Loucy (cell line): ENCODE data around the gene FLOT1.

ENCODE experiments used
- EZH2phosphoT487 ChIP-seq: fragments of 200-600 bp; IDR thresholded peaks from 2 replicates; pipeline ENCODE4 v1.6.1; 2018; ENCODE audit warnings: antibody characterized with exemption, mild to moderate bottlenecking, moderate library complexity, borderline replicate concordance
- TF ChIP-seq, protein P1 (sequence below): fragments of 200-600 bp; sonication (generic); conservative IDR thresholded peaks from 2 replicates; pipeline ENCODE4 v1.5.1; 2014; ENCODE audit warnings: mild to moderate bottlenecking, antibody characterized with exemption, low read length

DNA sequence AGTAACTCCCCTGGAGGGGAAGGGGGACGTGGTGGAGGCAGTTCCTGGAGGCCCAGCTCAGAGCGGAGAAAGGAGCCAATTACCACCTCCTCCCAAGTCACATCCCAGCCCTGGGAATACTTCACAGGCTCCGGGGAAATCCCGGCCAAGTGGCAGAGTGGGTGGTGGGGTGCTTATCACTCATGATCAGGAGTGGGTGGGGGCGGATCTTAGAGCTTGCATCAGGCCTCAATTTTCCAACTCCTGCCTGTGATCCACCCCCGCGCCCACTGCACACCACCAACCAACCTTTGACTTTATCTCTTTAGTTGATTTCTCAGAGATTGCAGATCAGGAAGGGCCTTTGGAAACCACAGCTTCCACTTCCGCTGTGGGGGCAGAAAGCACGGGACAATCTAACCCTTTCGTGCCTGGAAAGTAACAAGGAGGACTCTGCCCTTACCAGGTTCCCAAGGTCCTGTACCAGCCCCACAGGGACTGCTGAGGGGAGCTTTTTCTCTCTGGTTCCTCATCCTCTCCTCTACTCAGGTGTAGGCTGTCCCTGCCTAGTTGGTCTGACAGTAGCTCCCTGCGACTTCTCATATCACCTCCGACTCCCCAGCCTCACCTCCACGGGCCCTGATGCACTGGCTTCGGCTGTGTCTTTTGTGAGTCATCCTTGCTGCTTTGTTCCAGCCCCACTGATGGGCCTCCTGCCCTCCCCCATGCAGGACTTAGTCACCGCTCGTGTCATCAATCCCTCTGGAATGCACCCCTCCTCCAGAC lies 26.8 kb upstream of the FLOT1 start:
- TF ChIP-seq, protein P1, sequence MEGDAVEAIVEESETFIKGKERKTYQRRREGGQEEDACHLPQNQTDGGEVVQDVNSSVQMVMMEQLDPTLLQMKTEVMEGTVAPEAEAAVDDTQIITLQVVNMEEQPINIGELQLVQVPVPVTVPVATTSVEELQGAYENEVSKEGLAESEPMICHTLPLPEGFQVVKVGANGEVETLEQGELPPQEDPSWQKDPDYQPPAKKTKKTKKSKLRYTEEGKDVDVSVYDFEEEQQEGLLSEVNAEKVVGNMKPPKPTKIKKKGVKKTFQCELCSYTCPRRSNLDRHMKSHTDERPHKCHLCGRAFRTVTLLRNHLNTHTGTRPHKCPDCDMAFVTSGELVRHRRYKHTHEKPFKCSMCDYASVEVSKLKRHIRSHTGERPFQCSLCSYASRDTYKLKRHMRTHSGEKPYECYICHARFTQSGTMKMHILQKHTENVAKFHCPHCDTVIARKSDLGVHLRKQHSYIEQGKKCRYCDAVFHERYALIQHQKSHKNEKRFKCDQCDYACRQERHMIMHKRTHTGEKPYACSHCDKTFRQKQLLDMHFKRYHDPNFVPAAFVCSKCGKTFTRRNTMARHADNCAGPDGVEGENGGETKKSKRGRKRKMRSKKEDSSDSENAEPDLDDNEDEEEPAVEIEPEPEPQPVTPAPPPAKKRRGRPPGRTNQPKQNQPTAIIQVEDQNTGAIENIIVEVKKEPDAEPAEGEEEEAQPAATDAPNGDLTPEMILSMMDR = no peak
- TF ChIP-seq EZH2phosphoT487 = no peak
